Heart right ventricle (tissue), 16 donors: Measurements from ENCODE around the gene DHX34. TPM values are rescaled to one million over a fixed set of nuclear protein-coding genes. Genes with fewer than 3 reads are reported as not detected.
A peak's percentile ranks its signal among the peaks of the same experiment; 100 is the strongest.

Source experiments
- ATAC-seq, 8 donors: fragments of 200-7000 bp; cut with Tn5 transposase; one replicate each; pipeline ENCODE4 v1.9.1; 2020; ENCODE audit warnings: mild to moderate bottlenecking in 8 of 8, moderate library complexity in 8 of 8, moderate number of reproducible peaks in 1 of 8
- DNase-seq, 2 donors: peaks; one replicate each; pipeline ENCODE4 v3.0.0-alpha.2; 2020
- H3K27ac ChIP-seq, 10 donors: fragments of 200-600 bp; sonication (generic) in 2 of 10; one replicate each; pipeline versions ENCODE4 v1.5.0 to v1.8.0; 2020 to 2022; ENCODE audit warnings: mild to moderate bottlenecking in 3 of 10
- H3K27me3 ChIP-seq, 7 donors: fragments of 200-600 bp; one replicate each; pipeline ENCODE4 v1.8.0; 2021 to 2022; ENCODE audit warnings: mild to moderate bottlenecking in 2 of 7
- H3K36me3 ChIP-seq, 9 donors: fragments of 200-600 bp; sonication (generic) in 1 of 9; one replicate each; pipeline versions ENCODE4 v1.5.0 to v1.8.0; 2020 to 2022; ENCODE audit warnings: mild to moderate bottlenecking in 2 of 9
- H3K4me1 ChIP-seq, 9 donors: fragments of 200-600 bp; sonication (generic) in 1 of 9; one replicate each; pipeline versions ENCODE4 v1.5.0 to v1.8.0; 2020 to 2022; ENCODE audit warnings: mild to moderate bottlenecking in 4 of 9
- H3K4me3 ChIP-seq, 10 donors: fragments of 200-600 bp; sonication (generic) in 2 of 10; one replicate each; pipeline versions ENCODE4 v1.5.0 to v1.8.0; 2020 to 2022; ENCODE audit warnings: mild to moderate bottlenecking in 7 of 10, moderate library complexity in 2 of 10
- H3K9me3 ChIP-seq, 11 donors: fragments of 200-600 bp in 10 of 11; sonication (generic) in 2 of 11; one replicate each; pipeline versions ENCODE4 v1.5.0 to v1.8.0; 2013 to 2022; ENCODE audit warnings: mild to moderate bottlenecking in 2 of 11, control low read depth in 1 of 11, moderate library complexity in 1 of 11
- WGBS, 2 donors: extraction: QIAGEN DNeasy Blood & Tissue Kit; methylation state at CpG; one replicate each; pipeline ENCODE4 v1.1.7; 2013; ENCODE audit warnings: inconsistent platforms in 1 of 2; 5-methylcytosine and 5-hydroxymethylcytosine counted together
- intact Hi-C, 10 donors: fragments of 100-400 bp; cut with DNase I; formaldehyde crosslinking; loops; one replicate each; pipeline versions ENCODE4 v1.11.1 to v1.14.2; 2022
- polyA plus RNA-seq, 2 donors: library from polyadenylated mRNA; stranded (reverse); fragments of 200-250 nt; gene quantifications; one replicate each; pipeline ENCODE4 v1.2.3, GENCODE V29; 2013
- total RNA-seq, 10 donors: library from RNA; stranded (reverse); fragmentation: NEBNext Ultra II Directional in 3 of 10; extraction: Animal tissue kit (Norgen Biotek cat#: 25700) in 3 of 10; gene quantifications; one replicate each; pipeline versions ENCODE4 v1.2.1 to v1.2.4, GENCODE V29; 2021 to 2023
- TF ChIP-seq, protein P1 (sequence below), 9 donors: fragments of 200-600 bp; sonication (generic) in 2 of 9; IDR thresholded peaks; one replicate each; pipeline versions ENCODE4 v1.5.0 to v1.8.0; 2021 to 2022; ENCODE audit warnings: antibody characterized with exemption in 9 of 9, mild to moderate bottlenecking in 5 of 9, moderate library complexity in 1 of 9
- donor health status: Arrhythmogenic right ventricular cardiomyopathy.
- donor health status: ischemic (EF 13 %, LVEDD 7.1; RV severe dilation, severe dysfunction).
- donor health status: healthy with polysubstance abuse.
- donor health status: DM: no; HTN: yes; CAD: no.
- donor health status: DM: no; HTN: no; CAD: no.
- donor health status: ischemic (EF 25% LVEDD 6.9; RV normal size, moderate dysfunction).
- donor health status: ischemic (EF 25% LVEDD 5.7; RV mildly dilated, moderate dysfunction).
- donor health status: healthy.
- donor health status: DM: yes; HTN: yes; CAD: no.
- donor health status: Ischemic cardiomyopathy.
- donor health status: ischemic (EF 35%, LVEDD 5.7; RV mildly dilated, moderate dysfunction).
- donor health status: nonischemic (EF 11% LVEDD 7.7; RV severe dilation, severe dysfunction).
- donor health status: DM: yes; HTN: yes; CAD: no.
- donor health status: PGD.
- donor health status: ischemic (EF 29% LVEDD 5.4; RV normal size, mild dysfunction).
- donor health status: nonischemic (EF 23%, LVEDD 6.1; RV moderate dilation, normal function).

The DHX34 gene
- total and polyA plus RNA-seq, 12 donors = 4.4 to 11.7 (median 5.9) TPM

DNA sequence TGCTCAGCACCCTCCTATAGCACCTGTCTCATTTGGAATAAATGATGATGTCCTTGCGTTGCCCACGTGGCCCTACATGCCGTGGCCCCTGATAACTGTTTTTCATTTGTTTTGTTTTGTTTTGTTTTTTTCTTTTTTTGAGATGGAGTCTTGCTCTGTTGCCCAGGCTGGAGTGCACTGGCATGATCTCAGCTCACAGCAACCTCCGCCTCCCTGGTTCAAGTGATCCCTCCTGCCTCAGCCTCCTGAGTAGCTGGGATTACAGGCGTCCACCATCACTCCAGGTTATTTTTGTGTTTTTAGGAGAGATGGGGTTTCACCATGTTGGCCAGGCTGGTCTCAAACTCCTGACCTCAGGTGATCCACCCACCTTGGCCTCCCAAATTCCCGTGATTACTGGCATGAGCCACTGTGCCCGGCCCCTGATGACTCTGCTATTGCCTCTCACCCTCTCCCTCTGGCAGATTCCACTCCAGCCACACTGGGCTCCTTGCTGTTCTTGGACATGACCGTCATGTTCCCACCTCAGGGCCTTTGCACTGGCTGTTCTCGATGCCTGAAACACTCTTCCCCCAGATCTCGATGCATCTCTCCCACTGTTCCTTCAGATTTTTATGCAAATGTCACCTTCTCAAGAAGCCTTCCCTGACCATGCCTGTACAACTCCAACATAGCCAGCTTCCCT is 9.8 kb upstream of the DHX34 start:
- Histone ChIP-seq H3K36me3 (peaks cover 0 to 15% (median 0%) of the 10 kb centered on the region in 9 donors), H3K27ac (no peak overlapping the region), H3K4me3 (no peak overlapping the region), H3K27me3 (no peaks in the 10 kb centered on the region), H3K9me3 (no peaks in the 10 kb centered on the region), H3K4me1 (peaks cover 0 to 19% (median 0%) of the 10 kb centered on the region in 9 donors)
- TF ChIP-seq, protein P1, sequence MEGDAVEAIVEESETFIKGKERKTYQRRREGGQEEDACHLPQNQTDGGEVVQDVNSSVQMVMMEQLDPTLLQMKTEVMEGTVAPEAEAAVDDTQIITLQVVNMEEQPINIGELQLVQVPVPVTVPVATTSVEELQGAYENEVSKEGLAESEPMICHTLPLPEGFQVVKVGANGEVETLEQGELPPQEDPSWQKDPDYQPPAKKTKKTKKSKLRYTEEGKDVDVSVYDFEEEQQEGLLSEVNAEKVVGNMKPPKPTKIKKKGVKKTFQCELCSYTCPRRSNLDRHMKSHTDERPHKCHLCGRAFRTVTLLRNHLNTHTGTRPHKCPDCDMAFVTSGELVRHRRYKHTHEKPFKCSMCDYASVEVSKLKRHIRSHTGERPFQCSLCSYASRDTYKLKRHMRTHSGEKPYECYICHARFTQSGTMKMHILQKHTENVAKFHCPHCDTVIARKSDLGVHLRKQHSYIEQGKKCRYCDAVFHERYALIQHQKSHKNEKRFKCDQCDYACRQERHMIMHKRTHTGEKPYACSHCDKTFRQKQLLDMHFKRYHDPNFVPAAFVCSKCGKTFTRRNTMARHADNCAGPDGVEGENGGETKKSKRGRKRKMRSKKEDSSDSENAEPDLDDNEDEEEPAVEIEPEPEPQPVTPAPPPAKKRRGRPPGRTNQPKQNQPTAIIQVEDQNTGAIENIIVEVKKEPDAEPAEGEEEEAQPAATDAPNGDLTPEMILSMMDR (IDR thresholded peaks at IDR 0.05) = no peak
- ATAC-seq (no peak), DNase-seq (no peak)
- WGBS, 2 donors = 81% methylated on average over 10 of the region's 10 CpGs
- intact Hi-C loops = no loop called here

GRCh38 chr19:47340477-47341208 is 8.5 kb upstream of the DHX34 start:
- no peaks in the 10 kb centered on the region for H3K9me3 ChIP-seq
- peaks cover 0 to 12% (median 0%) of the 10 kb centered on the region in 9 donors for H3K4me1 ChIP-seq
- intact Hi-C loops = no loop called here
- DNase-seq (no peak), ATAC-seq (peak in 1 of 8 donors; percentile 50)
- WGBS, 2 donors = 93% methylated on average over 29 of the region's 29 CpGs
- no peak overlapping the region for H3K27ac ChIP-seq
- peaks cover 0 to 15% (median 0%) of the 10 kb centered on the region in 9 donors for H3K36me3 ChIP-seq
- H3K4me3 ChIP-seq = no peak overlapping the region
- TF ChIP-seq, protein P1 (IDR thresholded peaks at IDR 0.05) = no peak
- H3K27me3 ChIP-seq = no peaks in the 10 kb centered on the region

DNA sequence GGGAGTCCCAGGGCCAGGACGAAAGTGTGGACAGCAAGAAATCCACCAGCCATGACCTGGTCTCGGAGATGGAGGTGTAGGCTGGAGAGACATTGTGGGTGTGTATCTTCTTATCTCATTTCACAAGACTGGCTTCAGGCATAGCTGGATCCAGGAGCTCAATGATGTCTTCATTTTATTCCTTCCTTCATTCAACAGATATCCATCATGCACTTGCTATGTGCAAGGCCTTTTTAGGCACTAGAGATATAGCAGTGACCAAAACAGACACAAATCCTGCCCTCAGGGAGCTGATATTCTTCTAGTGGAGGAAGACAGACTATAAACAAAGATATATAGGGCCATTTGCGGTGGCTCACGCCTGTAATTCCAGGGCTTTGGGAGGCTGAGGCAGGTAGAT is 7.4 kb upstream of the DHX34 start:
- no peak overlapping the region for H3K4me3 ChIP-seq
- no peaks in the 10 kb centered on the region for H3K27me3 ChIP-seq
- H3K9me3 ChIP-seq = no peaks in the 10 kb centered on the region
- 78 to 88% methylated on average over 4 of the region's 4 CpGs for WGBS, 2 donors
- ATAC-seq = no peak
- intact Hi-C loops = no loop called here
- TF ChIP-seq, protein P1 (IDR thresholded peaks at IDR 0.05) = no peak
- peaks cover 0 to 15% (median 0%) of the 10 kb centered on the region in 9 donors for H3K36me3 ChIP-seq
- no peak overlapping the region for H3K27ac ChIP-seq
- no peak for DNase-seq
- H3K4me1 ChIP-seq = peaks cover 0 to 5% (median 0%) of the 10 kb centered on the region in 9 donors

DNA sequence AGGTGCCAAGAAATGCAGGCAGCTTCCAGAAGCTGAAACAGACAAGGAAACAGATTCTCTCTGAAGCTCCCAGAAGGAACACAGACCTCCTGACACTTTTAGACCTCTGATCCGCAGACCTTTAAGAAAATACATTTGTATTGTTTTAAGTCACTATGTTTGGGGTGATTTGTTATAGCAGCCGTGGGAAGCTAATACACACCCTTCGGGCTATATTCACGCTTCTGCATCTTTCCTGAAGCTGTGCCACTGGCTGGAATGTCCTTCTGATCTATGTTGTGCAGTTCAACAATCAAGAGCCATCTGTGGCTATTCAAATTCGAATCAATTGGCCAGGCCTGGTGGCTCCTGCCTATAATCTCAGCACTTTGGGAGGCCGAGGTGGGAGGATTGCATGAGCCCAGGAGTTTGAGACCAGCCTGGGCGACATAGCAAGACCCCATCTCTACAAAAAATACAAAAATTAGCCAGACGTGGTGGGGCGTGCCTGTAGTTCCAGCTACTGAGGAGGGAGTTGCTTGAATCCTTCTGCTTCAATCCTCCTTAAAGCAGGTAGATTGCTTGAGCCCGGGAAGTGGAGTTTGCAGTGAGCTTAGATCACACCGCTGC is 5.8 kb upstream of the DHX34 start:
- H3K27me3 ChIP-seq = no peaks in the 10 kb centered on the region
- intact Hi-C loops = no loop called here
- no peak for ATAC-seq
- H3K36me3 ChIP-seq = peaks cover 0 to 15% (median 0%) of the 10 kb centered on the region in 9 donors
- H3K4me1 ChIP-seq = peaks cover 0 to 9% (median 0%) of the 10 kb centered on the region in 9 donors
- no peak overlapping the region for H3K27ac ChIP-seq
- no peaks in the 10 kb centered on the region for H3K9me3 ChIP-seq
- no peak overlapping the region for H3K4me3 ChIP-seq
- WGBS, 2 donors = 84 to 86% methylated on average over 11 of the region's 11 CpGs
- TF ChIP-seq, protein P1 (IDR thresholded peaks at IDR 0.05) = no peak
- DNase-seq = no peak
